HepG2 (cell line): ENCODE measurements around the gene HAPLN3. TPM values are rescaled to one million over a fixed set of nuclear protein-coding genes. Genes with fewer than 3 reads are reported as not detected.

Experiments
- ATAC-seq: fragments of 200-7000 bp; cut with Tn5 transposase; 3 replicates; pipeline ENCODE4 v1.9.1; 2020; ENCODE audit warnings: mild to moderate bottlenecking, moderate library complexity
- BruUV-seq: library from RNA; stranded (reverse); fragments of 400-500 nt; replicated peaks from 2 replicates; lab custom pipeline; 2021; lab: Mats Ljungman, UMichigan
- CTCF ChIA-PET: fragments of 300-600 bp; formaldehyde crosslinking; extraction: SDS; loops from one replicate; lab custom pipeline; 2021; ENCODE audit warnings: low total read pairs, inconsistent platforms, low intra/inter-chr PET ratio; lab: Yijun Ruan, JAX
- POLR2A ChIA-PET: fragments of 350-600 bp; sonication (Branson Sonifier 250); formaldehyde crosslinking; loops from one replicate; lab custom pipeline; 2020; ENCODE audit warnings: antibody characterized with exemption, inconsistent platforms; lab: Yijun Ruan, JAX
- DNase-seq: peaks from one replicate; pipeline ENCODE4 v3.0.0-alpha.2; 2015; ENCODE audit warnings: low spot score
- FAIRE-seq: peaks from 3 replicates; lab custom pipeline; 2011; peaks lifted over from hg19 to GRCh38; lab: Jason Lieb, UNC
- H2AFZ ChIP-seq: one replicate; pipeline ENCODE4 v1.6.1; 2011; ENCODE audit warnings: low read length, inconsistent platforms
- H3K27ac ChIP-seq: fragments of 300-600 bp; 3 replicates; pipeline ENCODE4 v1.8.0; 2011; ENCODE audit warnings: mixed run types, mild to moderate bottlenecking, mixed read lengths, low read length, inconsistent platforms; ENCODE audit not compliant: insufficient read depth; ENCODE audit errors: extremely low read length
- H3K27me3 ChIP-seq, 2 experiments: fragments of 200-600 bp in 1 of 2; 2 replicates in 1 of 2; 3 replicates in 1 of 2; pipeline versions ENCODE4 v1.6.0 to v1.8.0; 2011; ENCODE audit warnings: low read length in 2 of 2, mild to moderate bottlenecking in 2 of 2, moderate library complexity in 2 of 2, inconsistent platforms in 1 of 2; ENCODE audit not compliant: insufficient read depth in 2 of 2, control insufficient read depth in 1 of 2
- H3K36me3 ChIP-seq, 2 experiments: fragments of 200-600 bp in 1 of 2; replicated peaks in 1 of 2; 2 replicates in 1 of 2; 3 replicates in 1 of 2; pipeline versions ENCODE4 v1.5.1 to v1.8.0; 2011; ENCODE audit warnings: low read length in 2 of 2, inconsistent platforms in 1 of 2; ENCODE audit not compliant: insufficient read depth in 2 of 2, control insufficient read depth in 1 of 2
- H3K4me1 ChIP-seq: 2 replicates; pipeline ENCODE4 v1.5.1; 2012; ENCODE audit warnings: low read length, inconsistent platforms; ENCODE audit not compliant: insufficient read depth
- H3K4me2 ChIP-seq: 2 replicates; pipeline ENCODE4 v1.6.0; 2011; ENCODE audit warnings: low read depth, low read length, inconsistent platforms
- H3K4me3 ChIP-seq, 3 experiments: fragments of 200-600 bp in 1 of 3; sonication (generic), shearing (Covaris generic) in 1 of 3; replicated peaks in 1 of 3; 2 replicates each; pipeline ENCODE4 v1.5.1; 2011 to 2016; ENCODE audit warnings: low read length in 3 of 3, inconsistent platforms in 2 of 3, low read depth in 2 of 3, mild to moderate bottlenecking in 2 of 3, control low read depth in 1 of 3, mixed read lengths in 1 of 3; ENCODE audit not compliant: insufficient read depth in 1 of 3
- H3K79me2 ChIP-seq: one replicate; pipeline ENCODE4 v1.6.1; 2011; ENCODE audit warnings: low read length, inconsistent platforms; ENCODE audit not compliant: insufficient read depth
- H3K9ac ChIP-seq: 2 replicates; pipeline ENCODE4 v1.6.0; 2011; ENCODE audit warnings: mild to moderate bottlenecking, low read depth, low read length, inconsistent platforms; ENCODE audit not compliant: insufficient read depth
- H3K9me3 ChIP-seq: 2 replicates; pipeline ENCODE4 v1.5.1; 2012; ENCODE audit warnings: mild to moderate bottlenecking, low read length
- H4K20me1 ChIP-seq: 2 replicates; pipeline ENCODE4 v1.6.0; 2011; ENCODE audit warnings: inconsistent platforms, mild to moderate bottlenecking, low read length, moderate library complexity; ENCODE audit not compliant: insufficient read depth
- CBFB ChIP-seq: sonication (generic); formaldehyde crosslinking; IDR thresholded peaks from 2 replicates; pipeline ENCODE4 v1.4.0; 2020; ENCODE audit warnings: missing genetic modification reagents
- EP300 ChIP-seq, 3 experiments: sonication (generic) in 1 of 3; formaldehyde crosslinking in 1 of 3; IDR thresholded peaks; 2 replicates each; pipeline versions ENCODE4 v1.5.1 to v1.6.1; 2011 to 2020; ENCODE audit warnings: low read depth in 2 of 3, low read length in 2 of 3, borderline replicate concordance in 1 of 3, improper control_type of control experiment in 1 of 3, mild to moderate bottlenecking in 1 of 3, missing genetic modification reagents in 1 of 3, moderate library complexity in 1 of 3
- KLF16 ChIP-seq, 2 experiments: sonication (generic) in 1 of 2; formaldehyde crosslinking in 1 of 2; IDR thresholded peaks; 2 replicates each; pipeline versions ENCODE4 v1.6.1 to v1.8.0; 2016 to 2023; ENCODE audit warnings: missing genetic modification reagents in 2 of 2, missing compliant biosample characterization in 1 of 2
- KLF6 ChIP-seq: IDR thresholded peaks from 2 replicates; pipeline ENCODE4 v1.8.0; 2016; ENCODE audit warnings: missing biosample characterization, missing genetic modification reagents
- NR2C2 ChIP-seq: sonication (generic); formaldehyde crosslinking; IDR thresholded peaks from 2 replicates; pipeline ENCODE4 v1.4.0; 2020; ENCODE audit warnings: missing genetic modification reagents, mild to moderate bottlenecking, moderate library complexity, borderline replicate concordance
- SIN3A ChIP-seq: IDR thresholded peaks from 2 replicates; pipeline ENCODE4 v1.6.1; 2011; ENCODE audit warnings: low read depth, mild to moderate bottlenecking, control low read depth, low read length, borderline replicate concordance
- TBL1XR1 ChIP-seq: fragments of 150-350 bp; IDR thresholded peaks from 2 replicates; pipeline ENCODE4 v1.6.1; 2014; ENCODE audit warnings: borderline replicate concordance, low read length; ENCODE audit not compliant: partially characterized antibody
- TCF7L2 ChIP-seq: IDR thresholded peaks from 2 replicates; pipeline ENCODE4 v1.6.1; 2011; ENCODE audit warnings: mild to moderate bottlenecking, low read depth, low read length, moderate library complexity
- THYN1 ChIP-seq: sonication (generic); formaldehyde crosslinking; IDR thresholded peaks from 2 replicates; pipeline ENCODE4 v1.8.1; 2023; ENCODE audit warnings: low read depth, mild to moderate bottlenecking, moderate library complexity, missing genetic modification reagents, borderline replicate concordance
- ZC3H4 ChIP-seq: sonication (generic); formaldehyde crosslinking; IDR thresholded peaks from 2 replicates; pipeline ENCODE4 v1.4.0; 2020; ENCODE audit warnings: missing genetic modification reagents, borderline replicate concordance
- ZNF33B ChIP-seq: sonication (generic); formaldehyde crosslinking; IDR thresholded peaks from 2 replicates; pipeline ENCODE4 v1.5.1; 2020; ENCODE audit warnings: mild to moderate bottlenecking, missing genetic modification reagents
- ZNF775 ChIP-seq: sonication (generic); formaldehyde crosslinking; IDR thresholded peaks from 2 replicates; pipeline ENCODE4 v1.4.0; 2020; ENCODE audit warnings: missing genetic modification reagents, mild to moderate bottlenecking, moderate library complexity, borderline replicate concordance
- WGBS: methylation state at CpG from one replicate; pipeline ENCODE4 v1.1.6; 2017; ENCODE audit warnings: low lambda C conversion rate; 5-methylcytosine and 5-hydroxymethylcytosine counted together
- in situ Hi-C: cut with HindIII; loops from 2 replicates; pipeline ENCODE4 v1.10.0; 2017; ENCODE audit warnings: low pct_unique_long_range_greater_than_20kb; ENCODE audit not compliant: extremely low pct_ligation_motif_present
- intact Hi-C: fragments of 100-400 bp; cut with micrococcal nuclease; formaldehyde crosslinking; loops from one replicate; pipeline ENCODE4 v1.10.0; 2022; ENCODE audit not compliant: unreplicated experiment
- polyA plus RNA-seq, 8 experiments: library from polyadenylated mRNA; depleted of rRNA in 3 of 8; stranded (reverse) in 7 of 8; unstranded in 1 of 8; fragments of >200 nt; fragmentation: Illumina TruSeq in 4 of 8; extraction: Trizol in 4 of 8; gene quantifications; 2 replicates each; pipeline versions ENCODE4 v1.2.1 to v1.2.3, GENCODE V29; 2011 to 2016; ENCODE audit warnings: low read depth in 4 of 8, missing spikeins in 1 of 8, mixed read lengths in 1 of 8; ENCODE audit not compliant: insufficient read depth in 1 of 8
- total RNA-seq, 5 experiments: library from RNA; depleted of rRNA; stranded (reverse); fragments of >200 nt; fragmentation: Illumina TruSeq; extraction: Trizol; gene quantifications; 2 replicates each; pipeline ENCODE4 v1.2.3, GENCODE V29; 2016; ENCODE audit warnings: low read depth in 1 of 5
- TF ChIP-seq, protein P1 (sequence below): sonication (generic); formaldehyde crosslinking; IDR thresholded peaks from 2 replicates; pipeline ENCODE4 v1.8.0; 2022; ENCODE audit warnings: low read depth, missing genetic modification reagents

HAPLN3 gene
- total and polyA plus RNA-seq, 2 of the 13 experiments (the other 11 are each of a cell fraction or from before 2014, with no cell fraction given) = 0.09 TPM; not detected in 1

DNA sequence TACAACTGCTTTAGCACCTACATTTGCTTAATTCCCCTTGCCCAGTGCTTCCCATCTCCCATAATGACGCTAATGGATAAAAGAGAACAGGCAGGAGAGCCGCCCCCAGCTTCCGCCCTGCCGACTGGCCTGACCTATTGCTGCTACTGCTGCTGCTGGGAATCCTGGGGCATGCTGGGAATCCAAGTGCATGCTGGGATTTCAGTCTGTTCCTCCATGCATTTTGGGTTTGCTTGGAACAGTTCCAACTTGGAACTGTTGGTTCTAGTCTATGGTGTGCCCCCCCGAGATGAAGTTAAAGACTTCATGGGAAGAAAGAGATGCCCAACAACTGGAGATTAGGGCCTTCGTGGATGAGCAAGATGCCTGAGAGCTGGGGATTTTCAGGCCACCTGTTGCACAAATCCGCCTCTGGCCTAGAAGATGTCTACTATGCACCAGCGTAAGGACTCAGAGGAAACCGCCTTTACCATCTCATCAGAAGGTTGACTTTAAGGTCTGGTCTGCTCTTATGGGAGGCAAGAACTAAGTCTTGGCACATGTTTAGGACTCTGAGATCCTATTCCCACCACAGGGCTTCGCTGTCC, 29.0 kb downstream of the HAPLN3 start:
- no peaks in the 10 kb centered on the region for H3K79me2 ChIP-seq
- 20% methylated on average over 10 of the region's 10 CpGs for WGBS
- ATAC-seq (no peak), FAIRE-seq (no peak), DNase-seq (no peak)
- peaks cover 6 to 43% of the 10 kb centered on the region in 2 experiments; a peak in 4 of 5 replicates for H3K27me3 ChIP-seq
- H4K20me1 ChIP-seq = no peaks in the 10 kb centered on the region
- H3K9me3 ChIP-seq = no peaks in the 10 kb centered on the region
- H2AFZ ChIP-seq = no peak overlapping the region
- TF ChIP-seq KLF6 (CRISPR knock-in tag) (no peak), EP300 (IDR thresholded peaks at IDR 0.05; ENCODE audit: low read depth in 2 of 2, low read length in 2 of 2) (no peak), EP300 (CRISPR knock-in tag; IDR thresholded peaks at IDR 0.05; ENCODE audit: borderline replicate concordance) (no peak), CBFB (no peak), NR2C2 (no peak), THYN1 (no peak), TCF7L2 (no peak), KLF16 (CRISPR knock-in tag; IDR thresholded peaks at IDR 0.05) (no peak), ZNF775 (CRISPR knock-in tag) (no peak), ZC3H4 (CRISPR knock-in tag) (no peak), TBL1XR1 (no peak), ZNF33B (CRISPR knock-in tag) (no peak), SIN3A (no peak)
- TF ChIP-seq, protein P1, sequence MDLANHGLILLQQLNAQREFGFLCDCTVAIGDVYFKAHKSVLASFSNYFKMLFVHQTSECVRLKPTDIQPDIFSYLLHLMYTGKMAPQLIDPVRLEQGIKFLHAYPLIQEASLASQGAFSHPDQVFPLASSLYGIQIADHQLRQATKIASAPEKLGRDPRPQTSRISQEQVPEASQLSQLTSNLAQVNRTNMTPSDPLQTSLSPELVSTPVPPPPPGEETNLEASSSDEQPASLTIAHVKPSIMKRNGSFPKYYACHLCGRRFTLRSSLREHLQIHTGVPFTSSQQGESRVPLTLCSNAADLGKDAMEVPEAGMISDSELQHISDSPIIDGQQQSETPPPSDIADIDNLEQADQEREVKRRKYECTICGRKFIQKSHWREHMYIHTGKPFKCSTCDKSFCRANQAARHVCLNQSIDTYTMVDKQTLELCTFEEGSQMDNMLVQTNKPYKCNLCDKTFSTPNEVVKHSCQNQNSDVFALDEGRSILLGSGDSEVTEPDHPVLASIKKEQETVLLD (CRISPR knock-in tag) = no peak
- CTCF ChIA-PET = no interaction called here
- intact Hi-C loops (no loop called here), in situ Hi-C loops (no loop called here)
- no peak overlapping the region for H3K4me2 ChIP-seq
- no peak overlapping the region for H3K9ac ChIP-seq
- POLR2A ChIA-PET = no interaction called here
- H3K4me3 ChIP-seq = no peak overlapping the region
- H3K27ac ChIP-seq = no peak overlapping the region
- BruUV-seq = no TSS peak
- no peaks in the 10 kb centered on the region for H3K4me1 ChIP-seq
- H3K36me3 ChIP-seq = no peaks in the 10 kb centered on the region
